ENCODE measurements around the gene ACTR3C.
"Not testable (repeated sequence)": the region's sequence is repeated elsewhere in the genome, so short reads cannot be mapped to it uniquely, and the experiment has no call there.

DNA sequence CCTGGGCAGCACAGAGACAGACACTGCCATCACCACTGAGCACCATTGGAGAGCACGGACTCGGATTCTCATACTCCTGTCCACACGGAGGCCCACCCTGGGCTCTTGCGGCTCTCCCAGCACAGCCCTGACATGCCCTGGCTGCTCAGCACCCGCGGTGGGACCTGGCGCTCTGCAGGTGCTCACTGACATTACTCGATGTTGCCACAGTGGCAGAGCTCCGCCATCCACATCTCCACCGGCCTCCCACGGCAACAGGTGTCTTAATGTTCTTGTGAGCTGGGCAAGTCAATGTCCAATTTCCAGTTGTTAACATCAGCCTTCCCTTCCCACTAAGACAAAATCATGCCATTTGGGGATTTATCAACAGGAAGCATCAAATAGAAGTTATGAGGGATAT lies 45.0 kb downstream of the ACTR3C start:
- TF ChIP-seq, protein P1, sequence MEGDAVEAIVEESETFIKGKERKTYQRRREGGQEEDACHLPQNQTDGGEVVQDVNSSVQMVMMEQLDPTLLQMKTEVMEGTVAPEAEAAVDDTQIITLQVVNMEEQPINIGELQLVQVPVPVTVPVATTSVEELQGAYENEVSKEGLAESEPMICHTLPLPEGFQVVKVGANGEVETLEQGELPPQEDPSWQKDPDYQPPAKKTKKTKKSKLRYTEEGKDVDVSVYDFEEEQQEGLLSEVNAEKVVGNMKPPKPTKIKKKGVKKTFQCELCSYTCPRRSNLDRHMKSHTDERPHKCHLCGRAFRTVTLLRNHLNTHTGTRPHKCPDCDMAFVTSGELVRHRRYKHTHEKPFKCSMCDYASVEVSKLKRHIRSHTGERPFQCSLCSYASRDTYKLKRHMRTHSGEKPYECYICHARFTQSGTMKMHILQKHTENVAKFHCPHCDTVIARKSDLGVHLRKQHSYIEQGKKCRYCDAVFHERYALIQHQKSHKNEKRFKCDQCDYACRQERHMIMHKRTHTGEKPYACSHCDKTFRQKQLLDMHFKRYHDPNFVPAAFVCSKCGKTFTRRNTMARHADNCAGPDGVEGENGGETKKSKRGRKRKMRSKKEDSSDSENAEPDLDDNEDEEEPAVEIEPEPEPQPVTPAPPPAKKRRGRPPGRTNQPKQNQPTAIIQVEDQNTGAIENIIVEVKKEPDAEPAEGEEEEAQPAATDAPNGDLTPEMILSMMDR (conservative IDR thresholded peaks at IDR 0.05; ENCODE audit: low read length), result not testable (repeated sequence)
- TF ChIP-seq EZH2phosphoT487 (IDR thresholded peaks at IDR 0.05; ENCODE audit: borderline replicate concordance, low read depth, low read length), result not testable (repeated sequence)
